Suppressor macrophage (primary cell): ENCODE data around the gene TSSK3.

Source experiments
- DNase-seq, 4 experiments: peaks; one replicate each; pipeline ENCODE4 v3.0.0-alpha.2; 2020 to 2022
- total RNA-seq, 17 experiments: gene quantifications; one replicate each; lab custom pipeline; 2026; ENCODE audit warnings: mixed read lengths in 6 of 17, inconsistent platforms in 3 of 17; lab: John Stamatoyannopoulos, UW

Gene TSSK3, protein sequence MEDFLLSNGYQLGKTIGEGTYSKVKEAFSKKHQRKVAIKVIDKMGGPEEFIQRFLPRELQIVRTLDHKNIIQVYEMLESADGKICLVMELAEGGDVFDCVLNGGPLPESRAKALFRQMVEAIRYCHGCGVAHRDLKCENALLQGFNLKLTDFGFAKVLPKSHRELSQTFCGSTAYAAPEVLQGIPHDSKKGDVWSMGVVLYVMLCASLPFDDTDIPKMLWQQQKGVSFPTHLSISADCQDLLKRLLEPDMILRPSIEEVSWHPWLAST
- total RNA-seq, result 0 to 0.44 (median 0.06) reads per million in 17 experiments

GRCh38 chr1:32362474-32363313 lies at the start of gene TSSK3, which contains the start of gene FAM229A:
Gene TSSK3 (plus strand): TSS chr1:32362539. CDS start chr1:32362702, 163 bp downstream.
Gene FAM229A (minus strand): TSS chr1:32362485. CDS start chr1:32362091, 394 bp downstream.
- no peak for DNase-seq

- DNase-seq, result no peak
Measured at GRCh38 chr1:32316903-32317277, 45.4 kb upstream of the TSSK3 start.

- DNase-seq, result no peak
Measured at GRCh38 chr1:32318127-32318869, 44.0 kb upstream of the TSSK3 start.

DNA sequence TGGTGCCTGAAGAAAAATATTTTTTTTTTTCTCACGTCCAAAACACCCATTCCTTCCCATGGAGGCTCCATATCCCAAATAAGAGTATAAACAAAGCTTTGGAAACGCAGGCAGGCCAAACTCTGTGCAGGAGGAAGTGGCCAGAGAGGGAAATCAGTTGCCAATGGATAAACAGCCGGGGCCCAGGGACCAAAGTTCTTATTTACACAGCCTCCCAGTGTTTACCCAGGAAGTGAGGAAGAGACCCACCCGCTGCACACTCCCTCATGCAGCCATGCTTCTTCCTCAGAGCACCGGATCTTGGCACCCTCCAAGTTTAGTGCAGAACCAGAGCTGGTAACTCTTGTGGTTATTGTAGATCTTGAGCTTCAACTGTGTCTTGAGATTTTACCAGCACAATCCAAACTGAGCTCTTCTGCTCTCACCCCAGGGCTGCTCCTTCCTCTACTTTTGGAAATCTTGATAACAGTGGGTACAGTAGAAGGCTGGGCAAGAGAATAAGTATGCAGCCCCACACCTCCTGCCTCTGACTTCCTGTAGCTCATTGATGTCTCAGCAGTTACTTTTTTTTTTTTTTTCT lies 40.5 kb upstream of the TSSK3 start:
- no peak for DNase-seq

DNA sequence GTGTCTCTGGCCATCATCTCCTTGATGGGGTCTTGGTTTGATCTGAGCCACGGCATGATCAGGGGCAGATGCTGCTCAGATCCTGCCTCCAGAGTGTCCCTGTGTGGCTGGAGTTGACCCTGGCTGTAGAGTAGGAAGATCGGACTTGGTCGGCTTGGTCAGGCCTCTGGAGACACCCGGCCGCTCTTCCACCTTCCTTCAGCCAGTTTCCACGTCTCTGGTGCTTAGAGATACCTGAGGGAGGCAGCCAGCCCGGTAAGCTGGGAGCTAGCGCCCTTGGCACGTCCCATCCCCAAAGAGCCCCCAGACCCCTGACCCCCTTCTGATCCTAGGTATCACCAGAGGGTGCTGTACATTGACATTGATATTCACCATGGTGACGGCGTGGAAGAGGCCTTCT lies 35.1 kb upstream of the TSSK3 start:
- no peak for DNase-seq

DNA sequence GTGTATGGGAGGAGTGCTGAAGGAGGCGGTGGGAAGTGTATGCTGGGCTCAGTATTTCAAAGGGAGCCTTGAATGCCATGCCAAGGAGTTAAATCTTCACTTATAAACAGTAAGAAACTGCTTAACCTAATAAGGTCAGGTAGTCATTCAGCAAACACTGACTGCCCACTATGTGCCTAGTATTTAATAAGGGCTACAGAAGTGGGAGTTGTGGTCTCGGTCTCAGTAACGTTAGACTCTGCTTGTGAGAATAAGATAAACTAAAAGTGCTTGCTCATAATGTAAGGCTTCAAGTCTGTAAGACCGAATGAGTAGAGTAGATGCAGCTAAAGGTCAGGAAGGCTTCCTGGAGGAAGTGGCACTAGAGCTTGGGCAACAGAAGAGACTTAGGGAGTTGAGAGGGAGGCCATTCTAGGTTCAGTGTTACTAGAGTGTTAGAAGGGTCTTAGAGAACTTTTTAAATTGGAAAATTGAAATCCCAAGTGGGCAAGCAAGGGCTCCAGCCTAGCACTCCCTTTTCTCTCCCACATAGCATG lies 32.3 kb upstream of the TSSK3 start:
- DNase-seq, result no peak

DNA sequence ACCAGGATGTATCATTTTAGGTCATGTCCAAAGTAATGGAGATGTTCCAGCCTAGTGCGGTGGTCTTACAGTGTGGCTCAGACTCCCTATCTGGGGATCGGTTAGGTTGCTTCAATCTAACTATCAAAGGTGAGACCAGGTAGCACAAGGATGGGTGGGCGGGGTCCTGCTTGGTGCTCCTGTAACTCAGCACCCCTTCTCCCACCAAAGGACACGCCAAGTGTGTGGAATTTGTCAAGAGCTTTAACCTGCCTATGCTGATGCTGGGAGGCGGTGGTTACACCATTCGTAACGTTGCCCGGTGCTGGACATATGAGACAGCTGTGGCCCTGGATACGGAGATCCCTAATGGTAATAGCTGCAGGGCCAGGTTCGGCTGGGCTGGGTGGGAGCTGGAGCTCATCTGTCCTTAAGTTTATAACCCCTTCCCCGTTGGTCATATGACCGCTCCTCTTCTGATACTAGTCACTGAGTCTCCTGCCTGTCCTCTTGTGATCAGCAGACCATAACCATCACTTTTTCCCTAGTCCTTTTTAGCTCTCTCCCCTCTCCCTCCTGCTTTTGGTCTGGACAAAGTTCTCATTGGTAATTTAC lies 31.7 kb upstream of the TSSK3 start:
- DNase-seq, result no peak

GRCh38 chr1:32331549-32331948 lies 30.8 kb upstream of the TSSK3 start:
- no peak for DNase-seq

DNA sequence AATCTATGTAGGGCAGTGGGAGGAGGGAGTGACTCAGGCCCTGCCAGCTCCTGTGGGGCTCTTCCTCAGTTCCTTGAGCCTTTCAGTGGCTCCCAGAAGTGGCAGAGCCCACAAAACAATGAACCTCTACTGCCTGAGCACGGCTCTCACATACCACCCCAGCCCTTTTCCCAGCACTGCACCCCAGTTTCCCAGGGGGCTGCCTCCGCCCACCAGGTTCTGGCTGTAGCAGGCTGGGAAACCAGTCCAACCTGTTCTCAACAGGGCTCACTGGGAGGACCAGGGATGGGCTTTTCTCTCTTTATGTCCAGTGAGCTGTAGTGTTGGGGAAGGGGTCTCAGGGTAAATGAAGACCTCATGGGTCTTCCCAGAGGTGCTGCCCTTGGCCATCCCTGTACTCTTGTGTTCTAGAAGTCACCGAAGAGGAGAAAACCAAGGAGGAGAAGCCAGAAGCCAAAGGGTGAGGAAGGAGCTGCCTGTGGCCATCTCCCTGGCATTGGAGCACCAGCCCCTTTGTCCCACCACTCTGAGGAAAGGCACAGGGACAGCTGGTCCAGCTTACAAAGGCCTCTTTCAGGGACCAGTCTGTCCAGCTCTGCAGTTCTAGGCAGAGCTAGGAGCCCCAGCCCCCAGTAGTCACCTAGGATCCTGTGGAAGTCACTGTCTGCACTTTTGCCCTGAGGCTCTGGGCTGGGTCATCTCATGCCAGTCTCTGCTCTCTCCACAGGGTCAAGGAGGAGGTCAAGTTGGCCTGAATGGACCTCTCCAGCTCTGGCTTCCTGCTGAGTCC lies 29.9 kb upstream of the TSSK3 start:
- no peak for DNase-seq

- DNase-seq, result no peak
Measured at GRCh38 chr1:32333251-32333963, 28.9 kb upstream of the TSSK3 start.

DNA sequence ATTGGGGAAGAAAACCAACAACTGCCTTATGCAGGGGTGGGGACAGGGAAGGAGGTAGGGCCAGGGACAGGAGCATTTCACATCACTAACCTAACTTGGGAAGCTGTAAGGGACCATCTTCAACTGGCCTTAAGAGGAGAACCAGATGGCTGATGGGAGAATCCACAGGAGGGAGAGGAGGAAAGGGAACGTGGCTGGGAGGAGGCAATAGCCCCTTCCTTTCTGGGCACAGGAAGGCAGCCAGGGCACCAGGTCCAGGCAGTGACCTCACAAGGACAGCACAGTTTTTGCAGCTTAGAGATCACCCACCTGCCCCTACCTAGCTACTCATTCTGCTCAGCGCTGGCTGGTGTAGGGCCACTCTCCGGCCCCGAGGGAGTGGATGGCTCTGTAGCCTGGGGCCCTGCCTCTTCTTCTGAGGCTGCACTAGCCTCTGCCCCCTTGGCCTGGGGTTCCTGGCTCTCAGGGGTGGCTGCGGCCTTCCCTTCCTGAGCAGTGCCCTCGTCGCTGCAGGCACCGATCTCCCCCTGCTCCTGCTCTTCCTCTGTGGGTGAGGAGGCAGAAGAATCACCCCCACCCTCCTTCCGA lies 28.0 kb upstream of the TSSK3 start:
- DNase-seq, result no peak

DNA sequence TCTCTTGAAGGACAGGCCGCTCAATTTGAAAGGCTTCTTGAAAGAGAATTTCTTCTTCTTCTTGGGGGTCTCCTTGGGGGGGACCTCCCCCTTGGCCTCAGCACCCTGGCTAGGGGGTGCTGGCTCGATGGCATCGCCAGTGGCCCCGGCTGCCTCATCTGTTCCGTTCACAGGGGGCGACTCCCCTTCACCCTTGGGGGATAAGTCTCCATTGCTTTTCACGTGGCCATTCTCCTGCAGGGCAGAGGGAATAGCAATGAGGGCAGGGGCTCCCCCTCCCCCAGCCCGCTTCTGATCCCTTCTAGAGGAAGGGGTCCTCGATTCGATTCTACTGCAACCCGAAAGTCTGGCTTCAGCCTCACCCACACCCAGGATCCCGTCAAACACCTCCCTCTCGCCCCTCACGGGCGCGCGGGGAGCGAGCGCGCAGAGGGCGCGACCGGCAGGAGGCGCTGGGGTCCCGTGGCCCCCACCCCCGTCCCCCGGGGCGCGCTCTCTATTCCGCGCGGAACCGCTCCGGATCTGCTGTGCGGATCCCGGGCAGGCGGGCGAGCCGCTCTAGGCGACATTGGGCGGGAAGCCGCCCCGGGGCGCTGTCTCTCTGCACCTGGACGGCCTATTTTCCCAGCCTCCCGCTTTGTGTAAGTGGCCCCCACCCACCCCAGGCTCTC lies 27.3 kb upstream of the TSSK3 start:
- peak; percentile 57 to 82 (median 65) for DNase-seq

GRCh38 chr1:32335535-32335789 lies 26.9 kb upstream of the TSSK3 start:
- DNase-seq, result peak in 1 of 4 experiments; percentile 18

- peak; percentile 56 to 87 (median 74) for DNase-seq
Measured at GRCh38 chr1:32335790-32336590, 26.3 kb upstream of the TSSK3 start, which contains the start of gene MARCKSL1. Gene MARCKSL1 (minus strand): TSS chr1:32336233. CDS start chr1:32336033, 200 bp downstream.

DNA sequence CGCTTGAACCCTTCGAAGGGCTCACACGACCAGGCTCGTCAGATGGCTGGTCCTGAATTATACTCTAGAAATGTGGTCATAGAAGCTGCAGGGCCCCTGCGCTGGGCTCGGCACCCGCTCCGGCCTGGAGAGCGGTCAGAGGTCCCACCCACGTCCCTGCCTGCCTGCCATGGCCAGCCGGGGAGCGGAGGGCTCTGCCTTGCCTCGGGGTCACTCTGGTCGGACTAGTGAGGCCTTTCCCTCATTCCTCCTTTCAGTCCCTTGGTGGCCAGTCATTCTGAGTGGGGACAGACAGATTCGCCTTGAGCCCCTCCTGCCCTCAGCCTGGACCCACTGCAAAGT lies 25.8 kb upstream of the TSSK3 start:
- DNase-seq, result no peak

- DNase-seq, result peak; percentile 94 to 97 (median 95)
Measured at GRCh38 chr1:32336963-32337675, 25.2 kb upstream of the TSSK3 start.

DNA sequence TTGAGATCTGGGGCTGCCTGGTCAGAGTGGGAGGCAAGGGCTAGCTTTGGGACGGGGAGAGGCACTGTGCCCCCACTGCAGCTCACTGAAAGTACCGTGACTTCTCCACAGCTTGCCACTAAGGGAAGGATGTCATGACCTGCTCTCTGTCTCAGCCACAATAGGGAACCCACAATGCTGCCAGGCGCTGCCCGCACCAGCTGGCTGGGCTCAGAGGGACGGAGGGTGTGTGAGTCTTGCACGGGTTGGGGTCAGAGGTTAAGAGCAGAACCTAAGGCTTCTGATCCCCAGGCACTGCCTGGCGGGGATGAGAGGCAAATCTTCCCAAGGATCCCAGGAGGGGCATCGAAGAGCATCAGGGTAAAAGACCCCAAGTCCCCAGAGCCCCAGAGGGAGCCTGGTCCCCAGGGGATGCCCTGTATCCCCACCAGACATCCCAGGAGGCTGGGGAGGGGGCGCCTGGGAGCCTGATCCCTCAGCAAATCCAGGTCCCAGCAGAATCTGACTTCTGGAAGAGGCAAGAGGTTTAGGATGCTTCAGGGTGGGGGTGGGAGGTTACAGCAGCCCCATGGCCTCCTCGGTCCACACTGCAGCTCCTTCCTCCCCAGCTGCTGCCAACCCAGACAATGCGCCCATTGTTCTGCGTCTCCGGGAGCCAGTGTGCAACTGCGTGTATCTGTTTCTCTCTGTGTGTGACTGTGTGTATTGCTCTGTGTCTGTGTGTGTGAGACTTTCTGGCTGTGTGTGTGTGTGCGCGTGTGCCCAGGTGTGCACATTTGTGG lies 24.3 kb upstream of the TSSK3 start:
- peak; percentile 84 to 90 (median 89) for DNase-seq
